GM10847 (cell line): ENCODE data around the gene SLF2.

ENCODE experiments used
- POLR2A ChIP-seq: IDR thresholded peaks from 2 replicates; pipeline ENCODE4 v1.6.1; 2011; ENCODE audit not compliant: insufficient read length; ENCODE audit errors: extremely low read depth

The SLF2 gene

GRCh38 chr10:100886963-100887362 lies 25.8 kb upstream of the SLF2 start:
- no peak for TF ChIP-seq POLR2A

- no peak for TF ChIP-seq POLR2A
These were observed 24.9 kb upstream of the SLF2 start for GRCh38 chr10:100887761-100888296.

GRCh38 chr10:100888957-100889356 lies 23.8 kb upstream of the SLF2 start:
- TF ChIP-seq POLR2A: no peak

GRCh38 chr10:100889546-100889945 lies 23.2 kb upstream of the SLF2 start:
- TF ChIP-seq POLR2A: no peak

- no peak for TF ChIP-seq POLR2A
These were observed 22.6 kb upstream of the SLF2 start for GRCh38 chr10:100890141-100890672.

GRCh38 chr10:100890673-100891317 lies 22.0 kb upstream of the SLF2 start:
- TF ChIP-seq POLR2A: no peak

GRCh38 chr10:100894033-100894432 lies 18.7 kb upstream of the SLF2 start:
- TF ChIP-seq POLR2A: no peak

- TF ChIP-seq POLR2A: no peak
These were observed 18.0 kb upstream of the SLF2 start for GRCh38 chr10:100894589-100895294.

- no peak for TF ChIP-seq POLR2A
These were observed 17.4 kb upstream of the SLF2 start for GRCh38 chr10:100895346-100895745.

- no peak for TF ChIP-seq POLR2A
These were observed 16.9 kb upstream of the SLF2 start for GRCh38 chr10:100895896-100896295.

GRCh38 chr10:100896876-100897461 lies 15.8 kb upstream of the SLF2 start:
- TF ChIP-seq POLR2A: no peak

- TF ChIP-seq POLR2A: no peak
These were observed 14.8 kb upstream of the SLF2 start for GRCh38 chr10:100897976-100898375.

- no peak for TF ChIP-seq POLR2A
These were observed 13.6 kb upstream of the SLF2 start for GRCh38 chr10:100899171-100899570.

- TF ChIP-seq POLR2A: no peak
These were observed 11.7 kb upstream of the SLF2 start for GRCh38 chr10:100901051-100901450.

GRCh38 chr10:100902622-100903021 lies 10.1 kb upstream of the SLF2 start:
- TF ChIP-seq POLR2A: no peak

GRCh38 chr10:100904917-100905316 lies 7.8 kb upstream of the SLF2 start:
- no peak for TF ChIP-seq POLR2A
